K562 (cell line): ENCODE data around the gene FMN1. TPM values are rescaled to one million over a fixed set of nuclear protein-coding genes. Genes with fewer than 3 reads are reported as not detected.

Source experiments
- ZNF75A ChIP-seq: fragments of 450-650 bp; formaldehyde crosslinking; IDR thresholded peaks from 2 replicates; pipeline ENCODE4 v1.4.0; 2020; ENCODE audit warnings: mild to moderate bottlenecking
- polyA plus RNA-seq, 8 experiments: library from polyadenylated mRNA; depleted of rRNA in 4 of 8; stranded (reverse) in 5 of 8; unstranded in 3 of 8; fragments of >200 nt; fragmentation: Nextera tagmentation in 2 of 8; fragmentation: Illumina TruSeq in 1 of 8; extraction: Ambion mirVana in 2 of 8; extraction: Trizol in 1 of 8; gene quantifications; 2 replicates each; pipeline versions ENCODE4 v1.2.1 to v1.2.3, GENCODE V29; 2011 to 2014; ENCODE audit warnings: inconsistent platforms in 1 of 8, missing spikeins in 1 of 8
- total RNA-seq, 7 experiments: library from RNA; depleted of rRNA in 6 of 7; stranded (reverse); fragments of >200 nt in 6 of 7; fragmentation: Illumina TruSeq in 2 of 7; extraction: Trizol in 2 of 7; gene quantifications; 2 replicates each; pipeline versions ENCODE4 v1.2.1 to v1.2.3, GENCODE V29; 2011 to 2021; ENCODE audit warnings: low replicate concordance in 1 of 7
- TF ChIP-seq, protein P1 (sequence below): fragments of 450-650 bp; IDR thresholded peaks from 2 replicates; pipeline ENCODE4 v1.6.1; 2016; ENCODE audit warnings: mild to moderate bottlenecking, moderate library complexity
- TF ChIP-seq, protein P2 (sequence below): fragments of 450-650 bp; IDR thresholded peaks from 2 replicates; pipeline ENCODE4 v1.6.1; 2016; ENCODE audit warnings: antibody characterized with exemption

The FMN1 gene
- total and polyA plus RNA-seq, 9 of the 15 experiments (the other 6 are each of a cell fraction or from before 2014, with no cell fraction given) = 0.03 to 0.07 (median 0.04) TPM; not detected in 6

DNA sequence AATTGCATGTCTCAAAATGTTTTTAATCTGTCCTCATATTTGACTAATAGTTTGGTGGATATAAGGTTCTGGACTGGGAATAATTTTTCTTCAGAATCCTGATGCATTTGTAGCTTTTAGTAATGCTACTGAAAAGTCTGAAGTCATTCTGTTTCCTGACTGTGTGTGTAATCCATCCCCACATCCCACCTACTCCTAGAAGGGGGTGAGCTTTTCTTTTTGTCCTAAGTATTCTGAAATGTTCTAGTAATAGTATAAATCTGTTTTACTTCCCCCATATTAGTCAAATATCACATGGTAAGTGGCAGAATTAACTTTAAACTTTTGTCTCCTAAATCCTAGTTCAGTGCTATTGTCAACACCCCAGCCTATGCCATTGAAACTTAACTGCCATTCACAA is 313.9 kb downstream of the FMN1 start (continued):
- TF ChIP-seq, protein P1, sequence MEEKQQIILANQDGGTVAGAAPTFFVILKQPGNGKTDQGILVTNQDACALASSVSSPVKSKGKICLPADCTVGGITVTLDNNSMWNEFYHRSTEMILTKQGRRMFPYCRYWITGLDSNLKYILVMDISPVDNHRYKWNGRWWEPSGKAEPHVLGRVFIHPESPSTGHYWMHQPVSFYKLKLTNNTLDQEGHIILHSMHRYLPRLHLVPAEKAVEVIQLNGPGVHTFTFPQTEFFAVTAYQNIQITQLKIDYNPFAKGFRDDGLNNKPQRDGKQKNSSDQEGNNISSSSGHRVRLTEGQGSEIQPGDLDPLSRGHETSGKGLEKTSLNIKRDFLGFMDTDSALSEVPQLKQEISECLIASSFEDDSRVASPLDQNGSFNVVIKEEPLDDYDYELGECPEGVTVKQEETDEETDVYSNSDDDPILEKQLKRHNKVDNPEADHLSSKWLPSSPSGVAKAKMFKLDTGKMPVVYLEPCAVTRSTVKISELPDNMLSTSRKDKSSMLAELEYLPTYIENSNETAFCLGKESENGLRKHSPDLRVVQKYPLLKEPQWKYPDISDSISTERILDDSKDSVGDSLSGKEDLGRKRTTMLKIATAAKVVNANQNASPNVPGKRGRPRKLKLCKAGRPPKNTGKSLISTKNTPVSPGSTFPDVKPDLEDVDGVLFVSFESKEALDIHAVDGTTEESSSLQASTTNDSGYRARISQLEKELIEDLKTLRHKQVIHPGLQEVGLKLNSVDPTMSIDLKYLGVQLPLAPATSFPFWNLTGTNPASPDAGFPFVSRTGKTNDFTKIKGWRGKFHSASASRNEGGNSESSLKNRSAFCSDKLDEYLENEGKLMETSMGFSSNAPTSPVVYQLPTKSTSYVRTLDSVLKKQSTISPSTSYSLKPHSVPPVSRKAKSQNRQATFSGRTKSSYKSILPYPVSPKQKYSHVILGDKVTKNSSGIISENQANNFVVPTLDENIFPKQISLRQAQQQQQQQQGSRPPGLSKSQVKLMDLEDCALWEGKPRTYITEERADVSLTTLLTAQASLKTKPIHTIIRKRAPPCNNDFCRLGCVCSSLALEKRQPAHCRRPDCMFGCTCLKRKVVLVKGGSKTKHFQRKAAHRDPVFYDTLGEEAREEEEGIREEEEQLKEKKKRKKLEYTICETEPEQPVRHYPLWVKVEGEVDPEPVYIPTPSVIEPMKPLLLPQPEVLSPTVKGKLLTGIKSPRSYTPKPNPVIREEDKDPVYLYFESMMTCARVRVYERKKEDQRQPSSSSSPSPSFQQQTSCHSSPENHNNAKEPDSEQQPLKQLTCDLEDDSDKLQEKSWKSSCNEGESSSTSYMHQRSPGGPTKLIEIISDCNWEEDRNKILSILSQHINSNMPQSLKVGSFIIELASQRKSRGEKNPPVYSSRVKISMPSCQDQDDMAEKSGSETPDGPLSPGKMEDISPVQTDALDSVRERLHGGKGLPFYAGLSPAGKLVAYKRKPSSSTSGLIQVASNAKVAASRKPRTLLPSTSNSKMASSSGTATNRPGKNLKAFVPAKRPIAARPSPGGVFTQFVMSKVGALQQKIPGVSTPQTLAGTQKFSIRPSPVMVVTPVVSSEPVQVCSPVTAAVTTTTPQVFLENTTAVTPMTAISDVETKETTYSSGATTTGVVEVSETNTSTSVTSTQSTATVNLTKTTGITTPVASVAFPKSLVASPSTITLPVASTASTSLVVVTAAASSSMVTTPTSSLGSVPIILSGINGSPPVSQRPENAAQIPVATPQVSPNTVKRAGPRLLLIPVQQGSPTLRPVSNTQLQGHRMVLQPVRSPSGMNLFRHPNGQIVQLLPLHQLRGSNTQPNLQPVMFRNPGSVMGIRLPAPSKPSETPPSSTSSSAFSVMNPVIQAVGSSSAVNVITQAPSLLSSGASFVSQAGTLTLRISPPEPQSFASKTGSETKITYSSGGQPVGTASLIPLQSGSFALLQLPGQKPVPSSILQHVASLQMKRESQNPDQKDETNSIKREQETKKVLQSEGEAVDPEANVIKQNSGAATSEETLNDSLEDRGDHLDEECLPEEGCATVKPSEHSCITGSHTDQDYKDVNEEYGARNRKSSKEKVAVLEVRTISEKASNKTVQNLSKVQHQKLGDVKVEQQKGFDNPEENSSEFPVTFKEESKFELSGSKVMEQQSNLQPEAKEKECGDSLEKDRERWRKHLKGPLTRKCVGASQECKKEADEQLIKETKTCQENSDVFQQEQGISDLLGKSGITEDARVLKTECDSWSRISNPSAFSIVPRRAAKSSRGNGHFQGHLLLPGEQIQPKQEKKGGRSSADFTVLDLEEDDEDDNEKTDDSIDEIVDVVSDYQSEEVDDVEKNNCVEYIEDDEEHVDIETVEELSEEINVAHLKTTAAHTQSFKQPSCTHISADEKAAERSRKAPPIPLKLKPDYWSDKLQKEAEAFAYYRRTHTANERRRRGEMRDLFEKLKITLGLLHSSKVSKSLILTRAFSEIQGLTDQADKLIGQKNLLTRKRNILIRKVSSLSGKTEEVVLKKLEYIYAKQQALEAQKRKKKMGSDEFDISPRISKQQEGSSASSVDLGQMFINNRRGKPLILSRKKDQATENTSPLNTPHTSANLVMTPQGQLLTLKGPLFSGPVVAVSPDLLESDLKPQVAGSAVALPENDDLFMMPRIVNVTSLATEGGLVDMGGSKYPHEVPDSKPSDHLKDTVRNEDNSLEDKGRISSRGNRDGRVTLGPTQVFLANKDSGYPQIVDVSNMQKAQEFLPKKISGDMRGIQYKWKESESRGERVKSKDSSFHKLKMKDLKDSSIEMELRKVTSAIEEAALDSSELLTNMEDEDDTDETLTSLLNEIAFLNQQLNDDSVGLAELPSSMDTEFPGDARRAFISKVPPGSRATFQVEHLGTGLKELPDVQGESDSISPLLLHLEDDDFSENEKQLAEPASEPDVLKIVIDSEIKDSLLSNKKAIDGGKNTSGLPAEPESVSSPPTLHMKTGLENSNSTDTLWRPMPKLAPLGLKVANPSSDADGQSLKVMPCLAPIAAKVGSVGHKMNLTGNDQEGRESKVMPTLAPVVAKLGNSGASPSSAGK = no peak
- TF ChIP-seq ZNF75A (CRISPR knock-in tag) = no peak
- TF ChIP-seq, protein P2, sequence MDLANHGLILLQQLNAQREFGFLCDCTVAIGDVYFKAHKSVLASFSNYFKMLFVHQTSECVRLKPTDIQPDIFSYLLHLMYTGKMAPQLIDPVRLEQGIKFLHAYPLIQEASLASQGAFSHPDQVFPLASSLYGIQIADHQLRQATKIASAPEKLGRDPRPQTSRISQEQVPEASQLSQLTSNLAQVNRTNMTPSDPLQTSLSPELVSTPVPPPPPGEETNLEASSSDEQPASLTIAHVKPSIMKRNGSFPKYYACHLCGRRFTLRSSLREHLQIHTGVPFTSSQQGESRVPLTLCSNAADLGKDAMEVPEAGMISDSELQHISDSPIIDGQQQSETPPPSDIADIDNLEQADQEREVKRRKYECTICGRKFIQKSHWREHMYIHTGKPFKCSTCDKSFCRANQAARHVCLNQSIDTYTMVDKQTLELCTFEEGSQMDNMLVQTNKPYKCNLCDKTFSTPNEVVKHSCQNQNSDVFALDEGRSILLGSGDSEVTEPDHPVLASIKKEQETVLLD = no peak
